ENCODE measurements around the gene MAN1A1.

The MAN1A1 gene

GRCh38 chr6:119303164-119303887 lies 46.2 kb downstream of the MAN1A1 start:
- no peaks in the 10 kb centered on the region for H3K9me2 ChIP-seq (replicated peaks; ENCODE audit: low read depth, low read length)
- no peaks in the 10 kb centered on the region for H3K79me2 ChIP-seq (ENCODE audit: insufficient read depth, low read length)
- no peaks in the 10 kb centered on the region for H4K20me1 ChIP-seq (ENCODE audit: insufficient read depth, low read length, poor library complexity, severe bottlenecking)
- H3K27me3 ChIP-seq (ENCODE audit: insufficient read depth, low read length, poor library complexity, severe bottlenecking) = no peaks in the 10 kb centered on the region
- H3K36me3 ChIP-seq (ENCODE audit: insufficient read depth, low read length) = peaks cover 22% of the 10 kb centered on the region; the same call in 1 of the 2 replicates
- no peaks in the 10 kb centered on the region for H3F3A ChIP-seq (ENCODE audit: low read depth)
- H3K4me1 ChIP-seq (ENCODE audit: insufficient read depth, low read length, poor library complexity, severe bottlenecking) = peaks cover 30% of the 10 kb centered on the region
- no peak overlapping the region for H3K4me2 ChIP-seq (ENCODE audit: low read depth, low read length, poor library complexity, severe bottlenecking)
- H3K9me3 ChIP-seq (ENCODE audit: insufficient read depth, low read depth, low read length) = no peaks in the 10 kb centered on the region
- no peak overlapping the region for H3K9ac ChIP-seq (ENCODE audit: low read depth, low read length, poor library complexity, severe bottlenecking)
- no peak for TF ChIP-seq EZH2phosphoT487 (IDR thresholded peaks at IDR 0.05; ENCODE audit: borderline replicate concordance)
- no peak for TF ChIP-seq CTCF (conservative IDR thresholded peaks at IDR 0.05; ENCODE audit: low read length)
- no peak overlapping the region for H3K4me3 ChIP-seq (ENCODE audit: low read length, poor library complexity, severe bottlenecking)
- H2AFZ ChIP-seq (ENCODE audit: low read length) = no peak overlapping the region

DNA sequence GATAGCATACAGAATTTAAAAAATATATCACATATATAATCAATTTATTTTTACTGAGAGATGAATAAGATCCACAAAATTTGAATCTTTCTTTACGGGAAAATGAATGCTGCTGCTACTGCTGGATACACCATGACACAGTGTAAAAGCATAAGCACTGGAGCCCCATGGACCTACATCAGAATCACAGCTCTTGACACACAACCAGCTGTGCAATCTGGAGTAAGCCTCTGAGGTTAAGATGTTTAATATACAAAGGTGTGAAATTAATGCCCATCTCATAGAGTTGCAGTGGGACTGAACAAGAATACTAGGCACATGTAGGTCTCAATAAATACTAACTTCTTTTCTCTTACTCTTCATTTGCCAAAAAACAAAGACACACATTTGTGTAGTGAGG lies 48.1 kb downstream of the MAN1A1 start:
- Histone ChIP-seq H3K79me2 (ENCODE audit: insufficient read depth, low read length) (no peaks in the 10 kb centered on the region), H3K27me3 (ENCODE audit: insufficient read depth, low read length, poor library complexity, severe bottlenecking) (no peaks in the 10 kb centered on the region), H4K20me1 (ENCODE audit: insufficient read depth, low read length, poor library complexity, severe bottlenecking) (no peaks in the 10 kb centered on the region), H3K4me2 (ENCODE audit: low read depth, low read length, poor library complexity, severe bottlenecking) (no peak overlapping the region), H3K9ac (ENCODE audit: low read depth, low read length, poor library complexity, severe bottlenecking) (no peak overlapping the region), H3K36me3 (ENCODE audit: insufficient read depth, low read length) (peaks cover 22% of the 10 kb centered on the region; the same call in 1 of the 2 replicates), H3F3A (ENCODE audit: low read depth) (no peaks in the 10 kb centered on the region), H2AFZ (ENCODE audit: low read length) (no peak overlapping the region), H3K4me1 (ENCODE audit: insufficient read depth, low read length, poor library complexity, severe bottlenecking) (peaks cover 11% of the 10 kb centered on the region), H3K9me3 (ENCODE audit: insufficient read depth, low read depth, low read length) (no peaks in the 10 kb centered on the region), H3K4me3 (ENCODE audit: low read length, poor library complexity, severe bottlenecking) (no peak overlapping the region), H3K9me2 (replicated peaks; ENCODE audit: low read depth, low read length) (no peaks in the 10 kb centered on the region)
- TF ChIP-seq EZH2phosphoT487 (IDR thresholded peaks at IDR 0.05; ENCODE audit: borderline replicate concordance) (no peak), CTCF (conservative IDR thresholded peaks at IDR 0.05; ENCODE audit: low read length) (no peak)

- no peak overlapping the region for H3K4me3 ChIP-seq (ENCODE audit: low read length, poor library complexity, severe bottlenecking)
- peaks cover 9% of the 10 kb centered on the region; the same call in 1 of the 2 replicates for H3K36me3 ChIP-seq (ENCODE audit: insufficient read depth, low read length)
- TF ChIP-seq EZH2phosphoT487 (IDR thresholded peaks at IDR 0.05; ENCODE audit: borderline replicate concordance) (no peak), CTCF (conservative IDR thresholded peaks at IDR 0.05; ENCODE audit: low read length) (no peak)
- H3K4me1 ChIP-seq (ENCODE audit: insufficient read depth, low read length, poor library complexity, severe bottlenecking) = peaks cover 4% of the 10 kb centered on the region
- no peak overlapping the region for H2AFZ ChIP-seq (ENCODE audit: low read length)
- no peaks in the 10 kb centered on the region for H3K27me3 ChIP-seq (ENCODE audit: insufficient read depth, low read length, poor library complexity, severe bottlenecking)
- no peak overlapping the region for H3K4me2 ChIP-seq (ENCODE audit: low read depth, low read length, poor library complexity, severe bottlenecking)
- H4K20me1 ChIP-seq (ENCODE audit: insufficient read depth, low read length, poor library complexity, severe bottlenecking) = no peaks in the 10 kb centered on the region
- H3K9ac ChIP-seq (ENCODE audit: low read depth, low read length, poor library complexity, severe bottlenecking) = no peak overlapping the region
- H3K79me2 ChIP-seq (ENCODE audit: insufficient read depth, low read length) = no peaks in the 10 kb centered on the region
- H3F3A ChIP-seq (ENCODE audit: low read depth) = no peaks in the 10 kb centered on the region
- no peaks in the 10 kb centered on the region for H3K9me3 ChIP-seq (ENCODE audit: insufficient read depth, low read depth, low read length)
- H3K9me2 ChIP-seq (replicated peaks; ENCODE audit: low read depth, low read length) = no peaks in the 10 kb centered on the region
Measured at GRCh38 chr6:119299694-119300093, 49.9 kb downstream of the MAN1A1 start.

Data from Loucy (cell line).